HG02870 (cell line): ENCODE data around the gene ZCCHC3.
A peak's percentile ranks its signal among the peaks of the same experiment; 100 is the strongest.

Experiments used
- ATAC-seq: cut with Tn5 transposase; IDR thresholded peaks from one replicate; pipeline ENCODE4 v1.9.1; 2021; ENCODE audit warnings: mild to moderate bottlenecking, moderate library complexity; ENCODE audit not compliant: unreplicated experiment

The ZCCHC3 gene

GRCh38 chr20:311609-312008, 14.2 kb downstream of the ZCCHC3 start:
- ATAC-seq, result no peak

GRCh38 chr20:312067-312466, 14.7 kb downstream of the ZCCHC3 start:
- no peak for ATAC-seq

- no peak for ATAC-seq
These were observed 15.5 kb downstream of the ZCCHC3 start for GRCh38 chr20:312866-313265.

- ATAC-seq, result no peak
These were observed 16.0 kb downstream of the ZCCHC3 start for GRCh38 chr20:313402-313801.

- no peak for ATAC-seq
These were observed 16.6 kb downstream of the ZCCHC3 start for GRCh38 chr20:313948-314347.

GRCh38 chr20:316316-317068, 19.1 kb downstream of the ZCCHC3 start:
- ATAC-seq, result no peak

GRCh38 chr20:324177-325044, 27.0 kb downstream of the ZCCHC3 start:
- peak; percentile 37 for ATAC-seq

- ATAC-seq, result peak; percentile 68
These were observed 27.9 kb downstream of the ZCCHC3 start, which contains the start of gene SOX12 for GRCh38 chr20:325045-325888. Gene SOX12, plus strand, starts transcription at chr20:325552. Its CDS starts 373 bp downstream, at chr20:325925.

GRCh38 chr20:325889-326644, 28.7 kb downstream of the ZCCHC3 start:
- ATAC-seq, result no peak

- ATAC-seq, result no peak
These were observed 29.3 kb downstream of the ZCCHC3 start for GRCh38 chr20:326645-327185.

- ATAC-seq, result no peak
These were observed 30.0 kb downstream of the ZCCHC3 start for GRCh38 chr20:327186-328026.

GRCh38 chr20:328027-328974, 30.9 kb downstream of the ZCCHC3 start:
- no peak for ATAC-seq

- ATAC-seq, result no peak
These were observed 31.8 kb downstream of the ZCCHC3 start for GRCh38 chr20:328975-329695.

GRCh38 chr20:329851-330232, 32.5 kb downstream of the ZCCHC3 start:
- ATAC-seq, result no peak

GRCh38 chr20:330233-331149, 33.1 kb downstream of the ZCCHC3 start:
- no peak for ATAC-seq

- no peak for ATAC-seq
These were observed 37.2 kb downstream of the ZCCHC3 start for GRCh38 chr20:334578-334977.
